GM21825 (cell line): ENCODE data around the gene XYLT2.
A peak's percentile ranks its signal among the peaks of the same experiment; 100 is the strongest.

ENCODE experiments used
- ATAC-seq: cut with Tn5 transposase; IDR thresholded peaks from one replicate; pipeline ENCODE4 v1.9.1; 2021; ENCODE audit warnings: mild to moderate bottlenecking, moderate library complexity; ENCODE audit not compliant: unreplicated experiment

XYLT2 gene

GRCh38 chr17:50363217-50364060, 17.5 kb downstream of the XYLT2 start:
- ATAC-seq = no peak

- no peak for ATAC-seq
Measured at GRCh38 chr17:50364061-50364458, 18.1 kb downstream of the XYLT2 start.

GRCh38 chr17:50364715-50365114, 18.8 kb downstream of the XYLT2 start:
- ATAC-seq = no peak

GRCh38 chr17:50365165-50365564, 19.2 kb downstream of the XYLT2 start:
- ATAC-seq = no peak

GRCh38 chr17:50365649-50366393, 19.9 kb downstream of the XYLT2 start:
- no peak for ATAC-seq

GRCh38 chr17:50367401-50367800, 21.5 kb downstream of the XYLT2 start:
- ATAC-seq = no peak

- ATAC-seq = no peak
Measured at GRCh38 chr17:50370052-50370451, 24.1 kb downstream of the XYLT2 start.

- no peak for ATAC-seq
Measured at GRCh38 chr17:50371526-50371925, 25.6 kb downstream of the XYLT2 start.

GRCh38 chr17:50372222-50372757, 26.4 kb downstream of the XYLT2 start:
- ATAC-seq = no peak

- ATAC-seq = peak; percentile 81
Measured at GRCh38 chr17:50372758-50373556, 27.0 kb downstream of the XYLT2 start, which contains the start of the genes EME1 and MRPL27. TSS of gene EME1 (plus strand) at chr17:50373229. CDS start at chr17:50375209, 1,980 bp downstream. TSS of gene MRPL27 (minus strand) at chr17:50373184. CDS start at chr17:50373170, 14 bp downstream.

GRCh38 chr17:50373705-50374104, 27.8 kb downstream of the XYLT2 start:
- no peak for ATAC-seq

- ATAC-seq = no peak
Measured at GRCh38 chr17:50375858-50376538, 30.1 kb downstream of the XYLT2 start.

- no peak for ATAC-seq
Measured at GRCh38 chr17:50379351-50380132, 33.6 kb downstream of the XYLT2 start.

GRCh38 chr17:50380369-50381259, 34.7 kb downstream of the XYLT2 start:
- no peak for ATAC-seq

- ATAC-seq = no peak
Measured at GRCh38 chr17:50381260-50381815, 35.4 kb downstream of the XYLT2 start.

GRCh38 chr17:50381920-50382319, 36.0 kb downstream of the XYLT2 start:
- ATAC-seq = no peak

GRCh38 chr17:50382931-50383330, 37.0 kb downstream of the XYLT2 start:
- no peak for ATAC-seq

- ATAC-seq = no peak
Measured at GRCh38 chr17:50386510-50386909, 40.6 kb downstream of the XYLT2 start.
